Neural crest cell (in vitro differentiated cells): ENCODE results near the gene PAX9. TPM values are rescaled to one million over a fixed set of nuclear protein-coding genes. Genes with fewer than 3 reads are reported as not detected.
"Not testable (repeated sequence)": the region's sequence is repeated elsewhere in the genome, so short reads cannot be mapped to it uniquely, and the experiment has no call there.

Experiments
- DNase-seq: peaks from one replicate; pipeline ENCODE4 v3.0.0; 2021; ENCODE audit warnings: low read depth, mixed read lengths, low spot score
- H3K27ac Mint-ChIP-seq: one replicate; pipeline ENCODE4 v1.8.0; 2021; ENCODE audit warnings: mild to moderate bottlenecking, mixed read lengths; ENCODE audit not compliant: unreplicated experiment
- H3K27me3 Mint-ChIP-seq: 2 replicates; pipeline ENCODE4 v1.8.0; 2021; ENCODE audit warnings: low read depth, mild to moderate bottlenecking, mixed read lengths
- H3K36me3 Mint-ChIP-seq: 2 replicates; pipeline ENCODE4 v1.8.0; 2021; ENCODE audit warnings: low read depth, mild to moderate bottlenecking, mixed read lengths
- H3K4me1 Mint-ChIP-seq: 2 replicates; pipeline ENCODE4 v1.8.0; 2021; ENCODE audit warnings: mixed read lengths
- H3K4me3 Mint-ChIP-seq: one replicate; pipeline ENCODE4 v1.8.0; 2021; ENCODE audit warnings: mild to moderate bottlenecking, mixed read lengths
- H3K9me3 Mint-ChIP-seq: 2 replicates; pipeline ENCODE4 v1.8.0; 2021; ENCODE audit warnings: mixed read lengths
- CTCF ChIP-seq: fragments of 200-600 bp; sonication (generic); conservative IDR thresholded peaks from 2 replicates; pipeline ENCODE4 v1.5.0; 2021; ENCODE audit warnings: antibody characterized with exemption, mild to moderate bottlenecking
- total RNA-seq: library from RNA; stranded (reverse); gene quantifications from 2 replicates; pipeline ENCODE4 v1.2.1, GENCODE V29; 2021

The PAX9 gene
- total RNA-seq, 1 donor from 2014 or later: not detected

- Mint-ChIP-seq H3K27ac (no peak overlapping the region), H3K27me3 (peaks cover 22% of the 10 kb centered on the region)
- DNase-seq: no peak
Observed at GRCh38 chr14:36683083-36683724, 21.5 kb downstream of the PAX9 start.

GRCh38 chr14:36684946-36685345, 23.3 kb downstream of the PAX9 start:
- H3K4me3 Mint-ChIP-seq: no peak overlapping the region
- H3K27ac Mint-ChIP-seq: no peak overlapping the region
- peaks cover 11% of the 10 kb centered on the region for H3K27me3 Mint-ChIP-seq
- peaks cover 3% of the 10 kb centered on the region for H3K9me3 Mint-ChIP-seq
- no peaks in the 10 kb centered on the region for H3K36me3 Mint-ChIP-seq
- no peak for TF ChIP-seq CTCF
- no peak for DNase-seq
- H3K4me1 Mint-ChIP-seq: no peaks in the 10 kb centered on the region

More at GRCh38 chr14:36683083-36683724, 21.5 kb downstream of the PAX9 start:
- Mint-ChIP-seq H3K36me3 (no peaks in the 10 kb centered on the region), H3K4me1 (no peaks in the 10 kb centered on the region), H3K4me3 (no peak overlapping the region), H3K9me3 (no peaks in the 10 kb centered on the region)
- TF ChIP-seq CTCF: no peak

- H3K9me3 Mint-ChIP-seq: peaks cover 5% of the 10 kb centered on the region
- peaks cover 11% of the 10 kb centered on the region for H3K27me3 Mint-ChIP-seq
- no peak for TF ChIP-seq CTCF
- no peak for DNase-seq
- peaks cover under 1% of the 10 kb centered on the region for H3K36me3 Mint-ChIP-seq
- no peak overlapping the region for H3K27ac Mint-ChIP-seq
- H3K4me1 Mint-ChIP-seq: no peaks in the 10 kb centered on the region
- H3K4me3 Mint-ChIP-seq: no peak overlapping the region
Observed at GRCh38 chr14:36690311-36691040, 28.8 kb downstream of the PAX9 start.

- Mint-ChIP-seq H3K27me3 (peaks cover 16% of the 10 kb centered on the region), H3K9me3 (peaks cover 15% of the 10 kb centered on the region), H3K36me3 (peaks cover 13% of the 10 kb centered on the region)
- DNase-seq, H3K4me3 Mint-ChIP-seq, H3K27ac Mint-ChIP-seq, H3K4me1 Mint-ChIP-seq: not testable (repeated sequence)
Observed at GRCh38 chr14:36699420-36699819, 37.8 kb downstream of the PAX9 start.

- Mint-ChIP-seq H3K36me3 (peaks cover 10% of the 10 kb centered on the region), H3K4me3 (no peak overlapping the region), H3K27me3 (peaks cover 8% of the 10 kb centered on the region), H3K4me1 (peaks cover 4% of the 10 kb centered on the region), H3K9me3 (peaks cover 11% of the 10 kb centered on the region), H3K27ac (no peak overlapping the region)
- DNase-seq: no peak
- no peak for TF ChIP-seq CTCF
Observed at GRCh38 chr14:36700651-36701050, 39.0 kb downstream of the PAX9 start.

GRCh38 chr14:36701132-36701531, 39.5 kb downstream of the PAX9 start:
- H3K4me3 Mint-ChIP-seq: no peak overlapping the region
- H3K27ac Mint-ChIP-seq: no peak overlapping the region
- H3K36me3 Mint-ChIP-seq: peaks cover 10% of the 10 kb centered on the region
- peaks cover 4% of the 10 kb centered on the region for H3K4me1 Mint-ChIP-seq
- H3K27me3 Mint-ChIP-seq: peaks cover 4% of the 10 kb centered on the region
- no peak for TF ChIP-seq CTCF
- H3K9me3 Mint-ChIP-seq: peaks cover 9% of the 10 kb centered on the region
- no peak for DNase-seq
